Muscle of arm (tissue), 12 donors: ENCODE measurements around the gene TCAF1. TPM values are rescaled to one million over a fixed set of nuclear protein-coding genes. Genes with fewer than 3 reads are reported as not detected.
"Not testable (repeated sequence)": the region's sequence is repeated elsewhere in the genome, so short reads cannot be mapped to it uniquely, and the experiment has no call there.

Experiments
- DNase-seq: peaks from one replicate; pipeline ENCODE4 v3.0.0-alpha.2; 2013
- polyA plus RNA-seq, 12 donors: library from polyadenylated mRNA; unstranded; fragments of 120-200 nt; gene quantifications; one replicate each; pipeline ENCODE4 v1.2.1, GENCODE V29; 2013; ENCODE audit not compliant: insufficient read length in 12 of 12

The TCAF1 gene
- polyA plus RNA-seq, 12 donors, result 108 to 248 (median 215) TPM; not detected in 1

- no peak for DNase-seq
These were observed 25.8 kb downstream of the TCAF1 start for GRCh38 chr7:143876218-143876617.

GRCh38 chr7:143873242-143873641 lies 28.7 kb downstream of the TCAF1 start:
- not testable (repeated sequence) for DNase-seq

GRCh38 chr7:143871534-143871933 lies 30.4 kb downstream of the TCAF1 start:
- DNase-seq, result not testable (repeated sequence)

GRCh38 chr7:143857994-143858393 lies 44.0 kb downstream of the TCAF1 start:
- not testable (repeated sequence) for DNase-seq

GRCh38 chr7:143855443-143855842 lies 46.5 kb downstream of the TCAF1 start:
- DNase-seq, result not testable (repeated sequence)

GRCh38 chr7:143850682-143851081 lies 51.3 kb downstream of the TCAF1 start:
- no peak for DNase-seq

- no peak for DNase-seq
These were observed 52.0 kb downstream of the TCAF1 start for GRCh38 chr7:143849785-143850479.

- DNase-seq, result no peak
These were observed 53.8 kb downstream of the TCAF1 start for GRCh38 chr7:143848192-143848591.

- DNase-seq, result no peak
These were observed 55.3 kb downstream of the TCAF1 start for GRCh38 chr7:143846692-143847091.

GRCh38 chr7:143841696-143842095 lies 60.3 kb downstream of the TCAF1 start:
- not testable (repeated sequence) for DNase-seq

- not testable (repeated sequence) for DNase-seq
These were observed 61.9 kb downstream of the TCAF1 start for GRCh38 chr7:143840062-143840461.

GRCh38 chr7:143837223-143837622 lies 64.8 kb downstream of the TCAF1 start:
- DNase-seq, result not testable (repeated sequence)

GRCh38 chr7:143836622-143837021 lies 65.4 kb downstream of the TCAF1 start:
- not testable (repeated sequence) for DNase-seq

GRCh38 chr7:143836088-143836487 lies 65.9 kb downstream of the TCAF1 start:
- not testable (repeated sequence) for DNase-seq

GRCh38 chr7:143826578-143826977 lies 75.4 kb downstream of the TCAF1 start:
- DNase-seq, result not testable (repeated sequence)

- DNase-seq, result not testable (repeated sequence)
These were observed 77.5 kb downstream of the TCAF1 start for GRCh38 chr7:143824295-143825135.

- DNase-seq, result not testable (repeated sequence)
These were observed 78.2 kb downstream of the TCAF1 start for GRCh38 chr7:143823634-143824294.

GRCh38 chr7:143821392-143822277 lies 80.3 kb downstream of the TCAF1 start:
- not testable (repeated sequence) for DNase-seq

- DNase-seq, result not testable (repeated sequence)
These were observed 84.1 kb downstream of the TCAF1 start for GRCh38 chr7:143817873-143818272.

GRCh38 chr7:143816471-143817133 lies 85.4 kb downstream of the TCAF1 start:
- not testable (repeated sequence) for DNase-seq

GRCh38 chr7:143810639-143811038 lies 91.3 kb downstream of the TCAF1 start:
- not testable (repeated sequence) for DNase-seq
